ENCODE measurements around the gene C20orf141. TPM values are rescaled to one million over a fixed set of nuclear protein-coding genes. Genes with fewer than 3 reads are reported as not detected.

C20orf141 gene
- total RNA-seq, 1 experiment from 2014 or later = not detected

GRCh38 chr20:2817891-2818595 is 3.3 kb downstream of the C20orf141 start:
- Histone ChIP-seq H3K27ac (ENCODE audit: low read depth, low read length, poor library complexity, severe bottlenecking) (no peak overlapping the region), H3K9me3 (ENCODE audit: low read depth, low read length, poor library complexity, severe bottlenecking) (no peaks in the 10 kb centered on the region), H3K36me3 (ENCODE audit: insufficient read depth, low read length, poor library complexity, severe bottlenecking) (no peaks in the 10 kb centered on the region), H3K4me3 (ENCODE audit: low read depth, low read length, poor library complexity, severe bottlenecking) (no peak overlapping the region), H3K4me1 (ENCODE audit: insufficient read depth, low read length, poor library complexity, severe bottlenecking) (peaks cover 21% of the 10 kb centered on the region), H3K27me3 (replicated peaks; ENCODE audit: insufficient read depth, low read depth, low read length, poor library complexity) (no peaks in the 10 kb centered on the region)
- CTCF ChIA-PET = no interaction called here
- DNase-seq (ENCODE audit: low spot score) = no peak
- intact Hi-C loops (cut with micrococcal nuclease; ENCODE audit: unreplicated experiment) = no loop called here
- no peak for TF ChIP-seq EZH2 (IDR thresholded peaks at IDR 0.05; ENCODE audit: borderline replicate concordance, low read depth, low read length, poor library complexity, severe bottlenecking)
- no peak for TF ChIP-seq CTCF (conservative IDR thresholded peaks at IDR 0.05; ENCODE audit: low read depth, low read length)
- no TSS peak for BruUV-seq (replicated peaks)
- POLR2A ChIA-PET (ENCODE audit: low non-redundant PET) = no interaction called here

GRCh38 chr20:2820084-2820895 is 5.5 kb downstream of the C20orf141 start:
- BruUV-seq (replicated peaks) = no TSS peak
- POLR2A ChIA-PET (ENCODE audit: low non-redundant PET) = no interaction called here
- CTCF ChIA-PET = no interaction called here

More at GRCh38 chr20:2820084-2820895, 5.5 kb downstream of the C20orf141 start:
- H3K27me3 ChIP-seq (replicated peaks; ENCODE audit: insufficient read depth, low read depth, low read length, poor library complexity) = no peaks in the 10 kb centered on the region
- no peak overlapping the region for H3K27ac ChIP-seq (ENCODE audit: low read depth, low read length, poor library complexity, severe bottlenecking)
- no peak for DNase-seq (ENCODE audit: low spot score)
- intact Hi-C loops (cut with micrococcal nuclease; ENCODE audit: unreplicated experiment) = no loop called here
- H3K4me1 ChIP-seq (ENCODE audit: insufficient read depth, low read length, poor library complexity, severe bottlenecking) = peaks cover 6% of the 10 kb centered on the region
- no peak for TF ChIP-seq EZH2 (IDR thresholded peaks at IDR 0.05; ENCODE audit: borderline replicate concordance, low read depth, low read length, poor library complexity, severe bottlenecking)
- TF ChIP-seq CTCF (conservative IDR thresholded peaks at IDR 0.05; ENCODE audit: low read depth, low read length) = no peak
- no peaks in the 10 kb centered on the region for H3K36me3 ChIP-seq (ENCODE audit: insufficient read depth, low read length, poor library complexity, severe bottlenecking)
- H3K9me3 ChIP-seq (ENCODE audit: low read depth, low read length, poor library complexity, severe bottlenecking) = no peaks in the 10 kb centered on the region
- no peak overlapping the region for H3K4me3 ChIP-seq (ENCODE audit: low read depth, low read length, poor library complexity, severe bottlenecking)

Measured in A673 (cell line).